ENCODE measurements around the gene ZIC2.

Gene ZIC2

DNA sequence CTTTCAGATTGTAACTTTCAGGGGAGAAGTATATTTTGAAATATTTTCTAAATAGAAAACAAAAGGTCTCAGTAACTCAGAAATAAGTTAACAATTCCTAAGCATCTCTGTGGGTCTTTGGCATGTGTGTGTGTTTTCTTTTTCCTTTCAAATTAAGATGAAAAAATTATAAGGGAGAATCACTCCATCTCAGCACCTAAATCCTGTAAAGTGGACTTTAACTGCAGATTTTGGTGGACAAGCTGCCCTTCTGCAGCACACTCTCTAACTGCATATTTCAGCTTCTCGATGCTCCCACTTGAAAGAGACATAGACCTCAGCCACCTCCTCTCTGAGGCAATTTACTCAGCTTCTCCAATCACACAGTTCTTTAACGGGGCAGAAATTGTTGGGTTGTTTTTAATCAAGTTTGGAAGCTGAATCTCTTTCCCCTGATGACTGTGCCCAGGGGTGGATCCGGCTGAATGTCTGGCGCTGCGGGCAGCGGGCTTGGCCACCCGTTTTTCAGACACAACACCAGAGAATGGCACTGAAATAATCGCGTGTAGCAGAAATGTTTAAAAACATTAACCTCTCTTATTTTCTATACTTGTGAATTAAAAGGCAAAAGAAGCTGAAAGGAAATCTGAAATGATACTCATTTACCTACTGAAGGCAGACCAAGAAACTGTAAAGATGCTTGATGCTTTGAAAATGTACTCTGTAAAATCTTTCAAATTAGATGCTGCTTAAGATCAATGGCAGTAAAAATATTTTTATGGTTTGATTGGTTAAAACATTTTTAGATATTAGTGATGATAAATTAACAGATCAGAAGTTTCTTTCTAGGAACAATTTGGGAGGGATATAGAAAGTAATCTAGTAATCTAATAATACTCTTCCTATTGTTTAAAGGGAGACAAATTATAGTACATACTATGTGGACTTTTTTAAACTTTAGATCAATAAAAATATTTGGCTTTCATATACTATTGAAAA lies 12.4 kb downstream of the ZIC2 start:
- no peak for DNase-seq (ENCODE audit: low read depth)
- no peak for TF ChIP-seq CTCF (conservative IDR thresholded peaks at IDR 0.05; ENCODE audit: low read length)
- no peak overlapping the region for H3K4me3 ChIP-seq (ENCODE audit: low read length)

DNA sequence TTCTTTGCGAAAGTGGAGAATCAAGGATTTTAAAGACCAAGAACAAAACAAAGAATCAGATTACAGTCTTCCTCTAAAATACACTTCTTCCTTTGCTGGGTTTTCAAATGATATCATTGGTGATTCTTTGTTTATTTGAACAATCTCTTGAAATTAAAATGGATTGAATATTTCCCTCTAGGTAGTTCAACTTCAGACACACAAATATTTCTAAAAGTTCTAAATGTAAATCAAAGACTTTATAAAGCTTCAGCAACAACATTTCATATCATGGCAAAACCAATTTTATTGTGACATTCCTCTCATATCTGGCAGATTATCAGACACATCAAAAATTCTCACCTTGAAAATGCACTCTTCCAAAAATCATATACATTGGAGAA lies 13.0 kb downstream of the ZIC2 start:
- no peak overlapping the region for H3K4me3 ChIP-seq (ENCODE audit: low read length)
- DNase-seq (ENCODE audit: low read depth) = no peak
- TF ChIP-seq CTCF (conservative IDR thresholded peaks at IDR 0.05; ENCODE audit: low read length) = no peak

- TF ChIP-seq CTCF (conservative IDR thresholded peaks at IDR 0.05; ENCODE audit: low read length) = no peak
- DNase-seq (ENCODE audit: low read depth) = no peak
- no peak overlapping the region for H3K4me3 ChIP-seq (ENCODE audit: low read length)
Measured at GRCh38 chr13:99995104-99995588, 13.6 kb downstream of the ZIC2 start.

GRCh38 chr13:99995589-99996380 lies 14.2 kb downstream of the ZIC2 start:
- no peak for TF ChIP-seq CTCF (conservative IDR thresholded peaks at IDR 0.05; ENCODE audit: low read length)
- H3K4me3 ChIP-seq (ENCODE audit: low read length) = no peak overlapping the region
- no peak for DNase-seq (ENCODE audit: low read depth)

GRCh38 chr13:99996381-99996973 lies 14.9 kb downstream of the ZIC2 start:
- no peak for TF ChIP-seq CTCF (conservative IDR thresholded peaks at IDR 0.05; ENCODE audit: low read length)
- DNase-seq (ENCODE audit: low read depth) = no peak
- no peak overlapping the region for H3K4me3 ChIP-seq (ENCODE audit: low read length)

DNA sequence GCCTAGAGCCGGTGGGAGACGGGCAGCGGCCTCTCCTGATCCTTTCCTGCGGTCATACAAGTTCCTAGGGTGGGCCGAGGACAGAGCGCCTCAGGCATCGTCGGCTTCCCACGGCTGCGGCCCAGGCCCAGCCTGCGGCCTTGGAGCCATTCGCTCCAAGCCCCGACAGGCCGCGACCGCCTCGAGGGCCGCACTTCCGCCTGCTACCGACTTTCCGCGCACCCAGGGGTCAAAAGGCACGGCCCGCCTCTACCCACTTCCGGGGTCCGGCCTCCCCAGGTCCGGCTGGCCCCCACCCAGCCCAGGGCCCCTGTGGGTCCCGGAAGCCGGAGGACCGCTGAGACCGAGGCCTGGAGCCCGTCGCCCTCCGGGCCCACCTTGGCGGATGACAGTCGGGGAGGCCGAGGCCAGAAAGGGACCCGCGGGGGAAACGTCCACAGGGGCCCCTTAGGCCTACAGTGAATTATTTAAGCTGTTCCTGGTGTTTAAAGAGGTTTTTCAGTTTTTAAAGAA lies 16.2 kb downstream of the ZIC2 start:
- no peak for DNase-seq (ENCODE audit: low read depth)
- TF ChIP-seq CTCF (conservative IDR thresholded peaks at IDR 0.05; ENCODE audit: low read length) = no peak
- no peak overlapping the region for H3K4me3 ChIP-seq (ENCODE audit: low read length)

Data from AG10803 (cell line).